Measurements from ENCODE around the gene TNRC6C. TPM values are rescaled to one million over a fixed set of nuclear protein-coding genes. Genes with fewer than 3 reads are reported as not detected.

TNRC6C gene
- total RNA-seq, 4 donors from 2014 or later = 9.1 to 32.7 (median 14.3) TPM

GRCh38 chr17:77915594-77916021 is 42.9 kb upstream of the TNRC6C start:
- Histone ChIP-seq H3K9me3 (no peaks in the 10 kb centered on the region), H3K27ac (no peak overlapping the region), H3K27me3 (no peaks in the 10 kb centered on the region), H3K36me3 (no peaks in the 10 kb centered on the region), H3K4me1 (peaks cover 4 to 6% of the 10 kb centered on the region in 2 donors), H3K4me3 (replicated peaks in 1 of 3) (no peak overlapping the region)
- intact Hi-C loops (cut with DNase I) = no loop called here
- 70 to 77% methylated on average over 7 of the region's 7 CpGs for WGBS, 2 donors
- no peak for TF ChIP-seq CTCF (IDR thresholded peaks at IDR 0.05)
- no peak for TF ChIP-seq POLR2A (IDR thresholded peaks at IDR 0.05)
- no peak for DNase-seq

DNA sequence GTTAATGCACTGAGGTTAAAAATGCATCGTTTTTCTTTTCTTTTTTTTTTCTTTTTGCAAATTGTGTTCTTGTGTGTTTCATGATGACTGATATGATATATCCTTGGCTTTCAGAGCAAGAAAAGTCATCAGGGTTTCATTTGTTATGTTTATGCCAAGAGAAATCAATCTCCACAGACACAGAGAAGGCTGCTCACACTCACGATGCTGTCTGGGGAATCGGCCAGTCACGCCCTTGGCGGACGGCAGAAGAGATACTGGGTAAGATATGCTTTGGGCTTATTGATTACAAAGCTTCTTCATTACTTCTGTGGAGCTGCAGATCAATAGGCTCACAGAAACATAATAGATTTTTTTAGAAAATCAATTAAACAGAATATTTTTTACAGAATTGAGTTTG is 42.2 kb upstream of the TNRC6C start:
- H3K27me3 ChIP-seq = no peaks in the 10 kb centered on the region
- H3K9me3 ChIP-seq = no peaks in the 10 kb centered on the region
- H3K36me3 ChIP-seq = no peaks in the 10 kb centered on the region
- WGBS, 2 donors = 68 to 82% methylated on average over 6 of the region's 6 CpGs
- TF ChIP-seq CTCF (IDR thresholded peaks at IDR 0.05) (no peak), POLR2A (IDR thresholded peaks at IDR 0.05) (no peak)
- DNase-seq = no peak
- intact Hi-C loops (cut with DNase I) = no loop called here
- no peak overlapping the region for H3K27ac ChIP-seq
- H3K4me3 ChIP-seq (replicated peaks in 1 of 3) = no peak overlapping the region
- H3K4me1 ChIP-seq = peaks cover 4 to 6% of the 10 kb centered on the region in 2 donors

DNA sequence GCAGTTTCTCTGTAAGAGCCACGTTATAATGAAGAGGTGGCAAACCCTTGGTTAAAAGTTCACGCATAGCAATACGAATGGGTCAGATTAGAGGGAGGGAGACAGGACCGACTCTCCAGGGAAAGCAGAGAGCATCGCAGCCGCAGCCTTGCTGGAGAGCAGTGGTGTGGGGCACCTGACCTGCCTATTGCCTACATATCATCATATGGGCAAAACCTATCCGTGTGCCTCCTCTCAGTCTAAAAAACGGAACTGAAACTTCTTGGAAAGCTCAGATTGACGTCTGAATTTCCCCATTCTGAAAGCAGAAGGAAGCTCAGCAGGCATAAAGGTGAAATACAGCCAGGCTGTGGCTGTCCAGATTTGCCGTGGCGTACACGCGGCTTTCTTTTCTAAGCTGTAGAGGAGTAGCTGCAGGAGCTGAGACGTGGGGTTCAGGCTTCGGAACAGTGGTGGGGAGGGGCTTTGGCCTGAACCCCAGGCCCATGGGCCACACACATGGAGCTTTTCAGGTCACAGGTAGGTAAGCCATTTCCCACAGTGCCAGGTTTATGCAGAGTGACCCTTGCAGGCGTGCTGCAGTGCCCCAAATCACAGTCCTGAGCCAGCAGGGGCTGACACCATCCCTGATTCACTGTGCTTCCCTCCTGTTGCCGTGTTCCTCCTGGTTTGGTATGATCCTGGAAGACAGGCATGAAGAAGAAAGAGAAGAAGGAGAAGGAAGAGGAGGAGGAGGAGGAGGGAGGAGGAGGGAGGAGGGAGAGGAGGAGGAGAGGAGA is 41.6 kb upstream of the TNRC6C start:
- WGBS, 2 donors = 61 to 66% methylated on average over 17 of the region's 17 CpGs
- no peak overlapping the region for H3K4me3 ChIP-seq (replicated peaks in 1 of 3)

GRCh38 chr17:77919276-77919675 is 39.2 kb upstream of the TNRC6C start:
- Histone ChIP-seq H3K27ac (no peak overlapping the region), H3K9me3 (no peaks in the 10 kb centered on the region), H3K4me1 (peaks cover 3% of the 10 kb centered on the region in 2 donors), H3K36me3 (no peaks in the 10 kb centered on the region), H3K27me3 (no peaks in the 10 kb centered on the region), H3K4me3 (replicated peaks in 1 of 3) (no peak overlapping the region)
- WGBS, 2 donors = 92 to 94% methylated on average over 3 of the region's 3 CpGs
- TF ChIP-seq POLR2A (IDR thresholded peaks at IDR 0.05) = no peak
- no peak for TF ChIP-seq CTCF (IDR thresholded peaks at IDR 0.05)
- DNase-seq = no peak
- intact Hi-C loops (cut with DNase I) = no loop called here

More for the DNA sequence above, 41.6 kb upstream of the TNRC6C start:
- intact Hi-C loops (cut with DNase I) = no loop called here
- Histone ChIP-seq H3K36me3 (no peaks in the 10 kb centered on the region), H3K9me3 (no peaks in the 10 kb centered on the region), H3K27ac (no peak overlapping the region), H3K27me3 (no peaks in the 10 kb centered on the region), H3K4me1 (peaks cover 4 to 6% of the 10 kb centered on the region in 2 donors)
- TF ChIP-seq POLR2A (IDR thresholded peaks at IDR 0.05) = no peak
- no peak for TF ChIP-seq CTCF (IDR thresholded peaks at IDR 0.05)
- no peak for DNase-seq

DNA sequence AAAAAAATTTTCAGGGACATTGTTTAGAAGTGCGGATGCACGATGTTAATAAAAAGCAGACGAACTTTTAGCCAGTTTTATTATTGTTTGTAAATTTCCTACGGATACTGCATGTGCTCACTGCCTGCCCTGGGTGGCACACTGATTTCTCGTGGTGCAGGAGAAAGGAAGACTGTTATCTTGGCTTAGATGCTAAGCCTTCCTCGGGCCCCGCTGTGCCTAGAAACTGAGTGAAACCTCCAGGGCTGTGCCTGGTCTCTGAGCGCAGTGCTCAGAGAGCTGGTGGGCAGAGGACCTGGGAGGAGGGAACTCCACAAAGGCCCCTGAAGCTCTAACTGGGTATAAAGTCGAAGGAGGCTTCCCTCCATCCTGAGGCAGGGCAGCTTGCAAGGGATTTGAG is 35.4 kb upstream of the TNRC6C start:
- WGBS, 2 donors = 85% methylated on average over 8 to 9 of the region's 9 CpGs
- Histone ChIP-seq H3K27me3 (no peaks in the 10 kb centered on the region), H3K4me1 (no peaks in the 10 kb centered on the region), H3K4me3 (replicated peaks in 1 of 3) (no peak overlapping the region), H3K27ac (no peak overlapping the region), H3K9me3 (no peaks in the 10 kb centered on the region), H3K36me3 (no peaks in the 10 kb centered on the region)
- DNase-seq = no peak
- TF ChIP-seq POLR2A (IDR thresholded peaks at IDR 0.05) = no peak
- TF ChIP-seq CTCF (IDR thresholded peaks at IDR 0.05) = no peak
- intact Hi-C loops (cut with DNase I) = no loop called here
